ES-I3 (cell line): ENCODE results near the gene AAR2.

Experiments
- H3K36me3 ChIP-seq: 2 replicates; pipeline ENCODE4 v1.6.1; 2013; ENCODE audit warnings: mild to moderate bottlenecking, low read length, control low read depth, moderate library complexity; ENCODE audit not compliant: insufficient read depth
- H3K4me1 ChIP-seq: 2 replicates; pipeline ENCODE4 v1.6.1; 2013; ENCODE audit warnings: mild to moderate bottlenecking, control low read depth, low read length; ENCODE audit not compliant: insufficient read depth
- H3K9ac ChIP-seq: 2 replicates; pipeline ENCODE4 v1.6.1; 2013; ENCODE audit warnings: low read depth, mild to moderate bottlenecking, low read length, moderate library complexity
- H3K9me3 ChIP-seq: 2 replicates; pipeline ENCODE4 v1.6.1; 2013; ENCODE audit warnings: mild to moderate bottlenecking, low read length, moderate library complexity; ENCODE audit not compliant: control insufficient read depth, insufficient read depth

The AAR2 gene

GRCh38 chr20:36272547-36273220, 36.4 kb downstream of the AAR2 start:
- no peaks in the 10 kb centered on the region for H3K9me3 ChIP-seq
- H3K36me3 ChIP-seq: no peaks in the 10 kb centered on the region
- H3K4me1 ChIP-seq: peaks cover 10% of the 10 kb centered on the region
- H3K9ac ChIP-seq: no peak overlapping the region

- no peak overlapping the region for H3K9ac ChIP-seq
- peaks cover 7% of the 10 kb centered on the region for H3K4me1 ChIP-seq
- no peaks in the 10 kb centered on the region for H3K36me3 ChIP-seq
- no peaks in the 10 kb centered on the region for H3K9me3 ChIP-seq
These were observed 37.3 kb downstream of the AAR2 start for GRCh38 chr20:36273414-36274180.

- Histone ChIP-seq H3K36me3 (no peaks in the 10 kb centered on the region), H3K4me1 (peaks cover 5% of the 10 kb centered on the region; the same call in 1 of the 2 replicates), H3K9me3 (no peaks in the 10 kb centered on the region), H3K9ac (no peak overlapping the region)
These were observed 38.0 kb downstream of the AAR2 start for GRCh38 chr20:36274181-36274841.

GRCh38 chr20:36275011-36275410, 38.7 kb downstream of the AAR2 start:
- Histone ChIP-seq H3K9ac (no peak overlapping the region), H3K36me3 (no peaks in the 10 kb centered on the region), H3K4me1 (peaks cover 5% of the 10 kb centered on the region; the same call in 1 of the 2 replicates), H3K9me3 (no peaks in the 10 kb centered on the region)

- H3K4me1 ChIP-seq: peaks cover 5% of the 10 kb centered on the region; the same call in 1 of the 2 replicates
- H3K9ac ChIP-seq: no peak overlapping the region
- H3K36me3 ChIP-seq: no peaks in the 10 kb centered on the region
- no peaks in the 10 kb centered on the region for H3K9me3 ChIP-seq
These were observed 39.3 kb downstream of the AAR2 start for GRCh38 chr20:36275441-36276189.

GRCh38 chr20:36277546-36277945, 41.3 kb downstream of the AAR2 start:
- no peaks in the 10 kb centered on the region for H3K36me3 ChIP-seq
- no peaks in the 10 kb centered on the region for H3K4me1 ChIP-seq
- no peaks in the 10 kb centered on the region for H3K9me3 ChIP-seq
- H3K9ac ChIP-seq: no peak overlapping the region

GRCh38 chr20:36279362-36279761, 43.1 kb downstream of the AAR2 start:
- Histone ChIP-seq H3K9me3 (no peaks in the 10 kb centered on the region), H3K4me1 (no peaks in the 10 kb centered on the region), H3K9ac (no peak overlapping the region), H3K36me3 (no peaks in the 10 kb centered on the region)

- Histone ChIP-seq H3K4me1 (no peaks in the 10 kb centered on the region), H3K36me3 (no peaks in the 10 kb centered on the region), H3K9me3 (no peaks in the 10 kb centered on the region), H3K9ac (no peak overlapping the region)
These were observed 43.5 kb downstream of the AAR2 start for GRCh38 chr20:36279776-36280175.

- no peaks in the 10 kb centered on the region for H3K4me1 ChIP-seq
- no peaks in the 10 kb centered on the region for H3K9me3 ChIP-seq
- H3K9ac ChIP-seq: no peak overlapping the region
- no peaks in the 10 kb centered on the region for H3K36me3 ChIP-seq
These were observed 45.6 kb downstream of the AAR2 start for GRCh38 chr20:36281785-36282380.

- Histone ChIP-seq H3K9ac (no peak overlapping the region), H3K36me3 (no peaks in the 10 kb centered on the region), H3K9me3 (no peaks in the 10 kb centered on the region), H3K4me1 (no peaks in the 10 kb centered on the region)
These were observed 48.5 kb downstream of the AAR2 start for GRCh38 chr20:36284751-36285150.

- H3K9me3 ChIP-seq: no peaks in the 10 kb centered on the region
- H3K36me3 ChIP-seq: no peaks in the 10 kb centered on the region
- H3K9ac ChIP-seq: no peak overlapping the region
- no peaks in the 10 kb centered on the region for H3K4me1 ChIP-seq
These were observed 49.6 kb downstream of the AAR2 start for GRCh38 chr20:36285746-36286447.

GRCh38 chr20:36297656-36298055, 61.4 kb downstream of the AAR2 start:
- Histone ChIP-seq H3K9me3 (no peaks in the 10 kb centered on the region), H3K9ac (no peak overlapping the region), H3K36me3 (no peaks in the 10 kb centered on the region), H3K4me1 (no peaks in the 10 kb centered on the region)

GRCh38 chr20:36298061-36298460, 61.8 kb downstream of the AAR2 start:
- H3K9me3 ChIP-seq: no peaks in the 10 kb centered on the region
- H3K36me3 ChIP-seq: no peaks in the 10 kb centered on the region
- H3K4me1 ChIP-seq: no peaks in the 10 kb centered on the region
- no peak overlapping the region for H3K9ac ChIP-seq
